Stimulated activated CD4-positive, alpha-beta T cell treated with anti-CD3 and anti-CD28 coated beads, Interleukin-4, amount 100 ng/mL, for 48 hours (primary cell): Measurements from ENCODE around the gene CLEC17A.
"Not testable (repeated sequence)": the region's sequence is repeated elsewhere in the genome, so short reads cannot be mapped to it uniquely, and the experiment has no call there.

Experiments
- DNase-seq, 2 donors: peaks; one replicate each; pipeline ENCODE4 v3.0.0-alpha.2; 2020; ENCODE audit warnings: low read depth in 2 of 2

Gene CLEC17A

GRCh38 chr19:14559916-14560775 is 22.7 kb upstream of the CLEC17A start:
- no peak for DNase-seq

- no peak for DNase-seq
Measured at GRCh38 chr19:14560776-14561108, 22.1 kb upstream of the CLEC17A start.

GRCh38 chr19:14561249-14561648 is 21.6 kb upstream of the CLEC17A start:
- DNase-seq, result no peak

GRCh38 chr19:14561847-14562351 is 21.0 kb upstream of the CLEC17A start:
- no peak for DNase-seq

GRCh38 chr19:14562660-14563589 is 20.0 kb upstream of the CLEC17A start:
- DNase-seq, result no peak

- DNase-seq, result no peak
Measured at GRCh38 chr19:14563590-14563926, 19.3 kb upstream of the CLEC17A start.

GRCh38 chr19:14563989-14564651 is 18.8 kb upstream of the CLEC17A start:
- peak; percentile 54 to 82 for DNase-seq

GRCh38 chr19:14564652-14565297 is 18.1 kb upstream of the CLEC17A start:
- not testable (repeated sequence) for DNase-seq

GRCh38 chr19:14565298-14565679 is 17.6 kb upstream of the CLEC17A start:
- DNase-seq, result no peak

GRCh38 chr19:14565765-14566711 is 16.8 kb upstream of the CLEC17A start:
- DNase-seq, result no peak

- DNase-seq, result no peak
Measured at GRCh38 chr19:14566712-14567077, 16.2 kb upstream of the CLEC17A start.

GRCh38 chr19:14567079-14567478 is 15.8 kb upstream of the CLEC17A start:
- no peak for DNase-seq

- no peak for DNase-seq
Measured at GRCh38 chr19:14570864-14571527, 11.9 kb upstream of the CLEC17A start.

GRCh38 chr19:14571695-14572490 is 11.0 kb upstream of the CLEC17A start, which contains the start of gene NDUFB7:
TSS of gene NDUFB7 (minus strand) at chr19:14572066. CDS start at chr19:14572000, 66 bp downstream.
- DNase-seq, result peak; percentile 78 to 88

- DNase-seq, result no peak
Measured at GRCh38 chr19:14575428-14575980, 7.4 kb upstream of the CLEC17A start.

GRCh38 chr19:14576363-14576762 is 6.5 kb upstream of the CLEC17A start:
- DNase-seq, result no peak

- DNase-seq, result no peak
Measured at GRCh38 chr19:14577264-14577663, 5.6 kb upstream of the CLEC17A start.

- DNase-seq, result no peak
Measured at GRCh38 chr19:14577885-14578427, 4.9 kb upstream of the CLEC17A start.
